Measurements from ENCODE around the gene ZNF343.

- TF ChIP-seq CTCF (conservative IDR thresholded peaks at IDR 0.05; ENCODE audit: low read depth in 2 of 2) (no peak), ZNF331 (CRISPR knock-in tag; IDR thresholded peaks at IDR 0.05; ENCODE audit: low read depth) (no peak)
Measured at GRCh38 chr20:2509468-2509781, 710 bp upstream of the ZNF343 start.
